ENCODE data around the gene FDXACB1. TPM values are rescaled to one million over a fixed set of nuclear protein-coding genes. Genes with fewer than 3 reads are reported as not detected.

The FDXACB1 gene
- total and polyA plus RNA-seq, 2 donors (not counting 3 experiments of a cell fraction or from before 2014, with no cell fraction given), result 1.1 to 1.4 TPM

DNA sequence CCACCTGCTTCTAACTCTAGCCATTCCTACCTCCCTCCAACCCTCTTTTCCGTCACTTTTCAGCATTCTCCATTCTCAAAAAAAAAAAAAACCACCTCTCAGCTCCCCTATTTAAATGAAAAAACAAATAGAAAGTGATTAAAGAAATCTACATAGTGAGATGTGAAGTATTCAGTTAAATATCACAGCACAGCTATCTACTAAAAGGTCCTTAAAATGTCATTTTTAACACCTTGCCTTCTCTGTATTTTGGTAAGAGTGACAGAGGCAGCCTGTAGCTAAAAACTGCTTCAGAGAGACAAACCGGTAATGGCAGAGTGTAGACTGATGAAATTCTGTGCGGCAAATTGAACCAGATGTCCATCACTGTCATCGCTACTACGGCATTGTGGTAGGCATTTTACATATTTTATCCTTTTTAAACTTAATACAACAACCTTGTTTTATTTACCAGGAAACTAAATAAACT lies 7.2 kb downstream of the FDXACB1 start:
- Histone ChIP-seq H3K9me1 (replicated peaks; ENCODE audit: control insufficient read depth, extremely low read depth, insufficient read depth, low read length) (no peaks in the 10 kb centered on the region), H3K79me2 (ENCODE audit: control insufficient read depth, insufficient read depth, low read length) (peaks cover 4% of the 10 kb centered on the region), H3K36me3 (ENCODE audit: control insufficient read depth in 2 of 2, extremely low read depth in 1 of 2, insufficient read depth in 2 of 2, low read length in 2 of 2) (peaks cover 0 to 2% of the 10 kb centered on the region in 2 experiments), H2AFZ (ENCODE audit: low read depth, low read length) (peak overlapping the region; percentile 96), H4K20me1 (replicated peaks; ENCODE audit: control insufficient read depth, extremely low read depth, insufficient read depth, low read length) (no peaks in the 10 kb centered on the region), H3K27ac (ENCODE audit: insufficient read depth, low read depth, low read length) (peak overlapping the region; percentile 71), H3K27me3 (ENCODE audit: control insufficient read depth in 2 of 2, insufficient read depth in 2 of 2, low read length in 2 of 2) (no peaks in the 10 kb centered on the region), H3K4me2 (ENCODE audit: insufficient read depth, low read length) (peak overlapping the region; percentile 91), H3K9ac (replicated peaks; ENCODE audit: extremely low read depth, insufficient read depth, low read length) (peak overlapping the region; percentile 87), H3K4me3 (replicated peaks in 1 of 3; ENCODE audit: insufficient read depth in 1 of 3, low read depth in 1 of 3, low read length in 3 of 3) (peak overlapping the region; percentile 72 to 93 (median 81)), H3K9me3 (replicated peaks; ENCODE audit: control insufficient read depth, insufficient read depth, low read length) (no peaks in the 10 kb centered on the region), H3K4me1 (ENCODE audit: control insufficient read depth, extremely low read depth, insufficient read depth, low read length) (peaks cover 8% of the 10 kb centered on the region)
- ChIA-PET CTCF (interaction anchor here (0.6 to 2.8 kb wide), 26 partner anchors 8 to 409 kb away, joined by 3 to 23 read pairs (median 4); partner anchors contain the start of genes C11orf52 and CFAP68), POLR2A (interaction anchor here (0.7 to 2.2 kb wide), 7 partner anchors 10 to 242 kb away, joined by 3 to 11 read pairs (median 5); no protein-coding TSS in a partner anchor)
- DNase-seq (ENCODE audit: low read depth, low spot score) (no peak), FAIRE-seq (no peak)
- TF ChIP-seq FOS (IDR thresholded peaks at IDR 0.05; ENCODE audit: borderline replicate concordance, insufficient read depth, low read length) (no peak), EZH2 (IDR thresholded peaks at IDR 0.05; ENCODE audit: borderline replicate concordance, low read depth, low read length, severe bottlenecking) (no peak), GATA2 (IDR thresholded peaks at IDR 0.05; ENCODE audit: insufficient read depth, insufficient read length, low read depth, low read length) (no peak), POLR2A (IDR thresholded peaks at IDR 0.05; ENCODE audit: low read depth, low read length) (no peak), POLR2AphosphoS5 (IDR thresholded peaks at IDR 0.05; ENCODE audit: insufficient read depth, low read depth, low read length) (no peak), MYC (IDR thresholded peaks at IDR 0.05; ENCODE audit: low read depth, low read length) (no peak), JUN (IDR thresholded peaks at IDR 0.05; ENCODE audit: borderline replicate concordance, insufficient read depth, insufficient read length, low read depth) (no peak)
- TF ChIP-seq, protein P1, sequence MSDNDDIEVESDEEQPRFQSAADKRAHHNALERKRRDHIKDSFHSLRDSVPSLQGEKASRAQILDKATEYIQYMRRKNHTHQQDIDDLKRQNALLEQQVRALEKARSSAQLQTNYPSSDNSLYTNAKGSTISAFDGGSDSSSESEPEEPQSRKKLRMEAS (IDR thresholded peaks at IDR 0.05; ENCODE audit: insufficient read depth, insufficient read length), result no peak
- TF ChIP-seq, protein P2, sequence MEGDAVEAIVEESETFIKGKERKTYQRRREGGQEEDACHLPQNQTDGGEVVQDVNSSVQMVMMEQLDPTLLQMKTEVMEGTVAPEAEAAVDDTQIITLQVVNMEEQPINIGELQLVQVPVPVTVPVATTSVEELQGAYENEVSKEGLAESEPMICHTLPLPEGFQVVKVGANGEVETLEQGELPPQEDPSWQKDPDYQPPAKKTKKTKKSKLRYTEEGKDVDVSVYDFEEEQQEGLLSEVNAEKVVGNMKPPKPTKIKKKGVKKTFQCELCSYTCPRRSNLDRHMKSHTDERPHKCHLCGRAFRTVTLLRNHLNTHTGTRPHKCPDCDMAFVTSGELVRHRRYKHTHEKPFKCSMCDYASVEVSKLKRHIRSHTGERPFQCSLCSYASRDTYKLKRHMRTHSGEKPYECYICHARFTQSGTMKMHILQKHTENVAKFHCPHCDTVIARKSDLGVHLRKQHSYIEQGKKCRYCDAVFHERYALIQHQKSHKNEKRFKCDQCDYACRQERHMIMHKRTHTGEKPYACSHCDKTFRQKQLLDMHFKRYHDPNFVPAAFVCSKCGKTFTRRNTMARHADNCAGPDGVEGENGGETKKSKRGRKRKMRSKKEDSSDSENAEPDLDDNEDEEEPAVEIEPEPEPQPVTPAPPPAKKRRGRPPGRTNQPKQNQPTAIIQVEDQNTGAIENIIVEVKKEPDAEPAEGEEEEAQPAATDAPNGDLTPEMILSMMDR (IDR thresholded peaks at IDR 0.05; ENCODE audit: extremely low read depth in 1 of 2, insufficient read depth in 1 of 2, low read depth in 1 of 2, low read length in 2 of 2), result no peak
- no TSS peak for BruUV-seq (replicated peaks)
- intact Hi-C loops (cut with micrococcal nuclease), result loop anchor here (2.0 kb wide), 2 partner anchors 55 to 153 kb away; partner anchors contain the start of gene DLAT
- dilution Hi-C loops (cut with MboI; ENCODE audit: extremely low pct_ligation_motif_present, low sequenced_read_pairs), result no loop called here

Measured in endothelial cell of umbilical vein (primary cell).